Measurements from ENCODE around the gene CTSC.
A peak's percentile ranks its signal among the peaks of the same experiment; 100 is the strongest.

Gene CTSC

GRCh38 chr11:88337181-88337986, at the start of gene CTSC:
Gene CTSC (minus strand): TSS chr11:88337736. CDS start chr11:88337672, 64 bp downstream.
- peak within 1 kb of the TSS; percentile 80 for H3K27ac ChIP-seq
- TF ChIP-seq ZFX (IDR thresholded peaks at IDR 0.05) = no peak
- no peak; the same call in 1 of the 2 replicates for TF ChIP-seq CTCF (conservative IDR thresholded peaks at IDR 0.05)

- TF ChIP-seq CTCF (conservative IDR thresholded peaks at IDR 0.05) (no peak), ZFX (IDR thresholded peaks at IDR 0.05) (no peak)
- H3K27ac ChIP-seq = no peak overlapping the region
Measured at GRCh38 chr11:88384669-88385005, 47.1 kb upstream of the CTSC start.

GRCh38 chr11:88384004-88384668, 46.6 kb upstream of the CTSC start:
- no peak overlapping the region for H3K27ac ChIP-seq
- TF ChIP-seq CTCF (conservative IDR thresholded peaks at IDR 0.05) (no peak), ZFX (IDR thresholded peaks at IDR 0.05) (no peak)

- TF ChIP-seq ZFX (IDR thresholded peaks at IDR 0.05) (no peak), CTCF (conservative IDR thresholded peaks at IDR 0.05) (no peak)
- no peak overlapping the region for H3K27ac ChIP-seq
Measured at GRCh38 chr11:88383447-88383846, 45.9 kb upstream of the CTSC start.

GRCh38 chr11:88379130-88379529, 41.6 kb upstream of the CTSC start:
- no peak overlapping the region for H3K27ac ChIP-seq
- TF ChIP-seq CTCF (conservative IDR thresholded peaks at IDR 0.05) (no peak), ZFX (IDR thresholded peaks at IDR 0.05) (no peak)

GRCh38 chr11:88378422-88379066, 41.0 kb upstream of the CTSC start:
- TF ChIP-seq CTCF (conservative IDR thresholded peaks at IDR 0.05) = no peak
- no peak for TF ChIP-seq ZFX (IDR thresholded peaks at IDR 0.05)
- H3K27ac ChIP-seq = no peak overlapping the region

GRCh38 chr11:88377646-88378045, 40.1 kb upstream of the CTSC start:
- no peak for TF ChIP-seq ZFX (IDR thresholded peaks at IDR 0.05)
- TF ChIP-seq CTCF (conservative IDR thresholded peaks at IDR 0.05) = no peak
- H3K27ac ChIP-seq = no peak overlapping the region
